ENCODE results near the gene LRBA.

The LRBA gene

DNA sequence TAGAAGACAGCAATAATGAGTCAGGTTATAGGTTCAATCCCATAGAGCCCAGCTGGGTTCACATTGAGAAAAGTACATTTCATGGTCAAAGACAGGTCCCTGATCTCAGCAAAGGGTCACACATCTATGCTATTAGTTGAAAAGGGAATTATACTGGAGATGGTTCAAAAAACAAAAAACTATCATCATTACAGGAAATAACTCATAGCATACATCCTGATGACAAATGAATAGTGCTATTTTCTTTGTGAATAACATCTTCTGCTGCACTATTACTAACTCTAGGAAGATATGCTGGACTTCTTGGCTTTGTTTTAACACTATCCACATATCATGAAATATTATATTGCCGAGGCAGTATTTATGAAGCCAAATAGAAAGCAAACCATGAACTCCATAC, 635.6 kb downstream of the LRBA start:
- no peaks in the 10 kb centered on the region for H3K27me3 ChIP-seq (ENCODE audit: control insufficient read depth in 1 of 2, insufficient read depth in 1 of 2, low read length in 2 of 2)
- H3K9me3 ChIP-seq (ENCODE audit: control insufficient read depth, low read length) = no peaks in the 10 kb centered on the region
- WGBS = 92% methylated on average over 1 of the region's 1 CpG
- no peak overlapping the region for H4K8ac ChIP-seq (ENCODE audit: low read length)
- no peak overlapping the region for H2BK120ac ChIP-seq (ENCODE audit: low read depth, low read length)
- H3K4ac ChIP-seq (ENCODE audit: low read depth in 1 of 2, low read length in 2 of 2) = no peak overlapping the region
- no peak overlapping the region for H3K18ac ChIP-seq (ENCODE audit: low read depth in 1 of 2, low read length in 2 of 2)
- no peak overlapping the region for H3K23ac ChIP-seq (ENCODE audit: low read length in 2 of 2)
- no peak overlapping the region for H2BK15ac ChIP-seq (ENCODE audit: low read depth, poor library complexity, severe bottlenecking)
- H2AFZ ChIP-seq (ENCODE audit: low read depth, low read length) = no peak overlapping the region
- no peaks in the 10 kb centered on the region for H3K36me3 ChIP-seq (ENCODE audit: control insufficient read depth in 1 of 2, insufficient read depth in 2 of 2, low read depth in 1 of 2, low read length in 2 of 2)
- H2BK12ac ChIP-seq (ENCODE audit: low read length in 2 of 2) = no peak overlapping the region
- no peak overlapping the region for H3K27ac ChIP-seq (ENCODE audit: low read length, poor library complexity, severe bottlenecking)
- DNase-seq = no peak
- no peak overlapping the region for H3K14ac ChIP-seq (ENCODE audit: low read length in 2 of 2)
- H2AK5ac ChIP-seq (ENCODE audit: low read length, severe bottlenecking) = no peak overlapping the region
- no peaks in the 10 kb centered on the region for H3K4me1 ChIP-seq (ENCODE audit: control insufficient read depth, insufficient read depth, low read depth, low read length)
- no peaks in the 10 kb centered on the region for H3K79me1 ChIP-seq (replicated peaks; ENCODE audit: low read length, poor library complexity, severe bottlenecking)
- no peak overlapping the region for H3K4me2 ChIP-seq (ENCODE audit: low read length, poor library complexity, severe bottlenecking)
- H2BK5ac ChIP-seq (ENCODE audit: low read depth, low read length, poor library complexity, severe bottlenecking) = no peak overlapping the region
- no peak overlapping the region for H3K4me3 ChIP-seq (ENCODE audit: insufficient read depth in 1 of 2, low read depth in 1 of 2, low read length in 2 of 2)
- no peak overlapping the region for H3K9ac ChIP-seq (ENCODE audit: low read length)
- H4K91ac ChIP-seq (ENCODE audit: low read length) = no peak overlapping the region

DNA sequence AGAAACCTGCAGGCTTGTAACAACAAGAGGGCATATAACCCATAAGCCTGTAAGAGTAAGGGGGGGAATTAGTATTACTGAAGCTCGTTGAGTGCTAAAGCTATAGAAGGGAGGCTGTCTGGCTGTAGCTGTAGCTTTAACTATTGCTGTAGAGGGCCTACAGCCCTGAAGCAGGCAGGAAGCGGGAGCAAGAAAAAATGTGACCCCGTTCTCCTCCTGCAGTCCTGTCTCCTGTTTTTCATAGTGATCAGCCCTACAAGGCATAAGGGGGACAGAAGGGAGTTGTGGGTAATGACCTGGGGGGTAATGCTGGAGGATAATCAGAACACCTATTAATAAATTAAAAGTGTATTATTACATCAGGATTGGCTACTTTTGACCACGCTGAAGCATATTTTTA, 640.1 kb downstream of the LRBA start:
- no peak overlapping the region for H2BK120ac ChIP-seq (ENCODE audit: low read depth, low read length)
- no peaks in the 10 kb centered on the region for H3K79me1 ChIP-seq (replicated peaks; ENCODE audit: low read length, poor library complexity, severe bottlenecking)
- H3K27ac ChIP-seq (ENCODE audit: low read length, poor library complexity, severe bottlenecking) = no peak overlapping the region
- H2AK5ac ChIP-seq (ENCODE audit: low read length, severe bottlenecking) = no peak overlapping the region
- no peak overlapping the region for H2BK15ac ChIP-seq (ENCODE audit: low read depth, poor library complexity, severe bottlenecking)
- no peak overlapping the region for H3K23ac ChIP-seq (ENCODE audit: low read length in 2 of 2)
- no peak overlapping the region for H3K4me2 ChIP-seq (ENCODE audit: low read length, poor library complexity, severe bottlenecking)
- H3K4me1 ChIP-seq (ENCODE audit: control insufficient read depth, insufficient read depth, low read depth, low read length) = no peaks in the 10 kb centered on the region
- no peak overlapping the region for H4K91ac ChIP-seq (ENCODE audit: low read length)
- no peaks in the 10 kb centered on the region for H3K9me3 ChIP-seq (ENCODE audit: control insufficient read depth, low read length)
- no peak overlapping the region for H3K9ac ChIP-seq (ENCODE audit: low read length)
- no peak for DNase-seq
- H3K27me3 ChIP-seq (ENCODE audit: control insufficient read depth in 1 of 2, insufficient read depth in 1 of 2, low read length in 2 of 2) = no peaks in the 10 kb centered on the region
- WGBS = 79% methylated on average over 4 of the region's 4 CpGs
- no peak overlapping the region for H3K4ac ChIP-seq (ENCODE audit: low read depth in 1 of 2, low read length in 2 of 2)
- no peak overlapping the region for H3K14ac ChIP-seq (ENCODE audit: low read length in 2 of 2)
- H2AFZ ChIP-seq (ENCODE audit: low read depth, low read length) = no peak overlapping the region
- H4K8ac ChIP-seq (ENCODE audit: low read length) = no peak overlapping the region
- H2BK12ac ChIP-seq (ENCODE audit: low read length in 2 of 2) = no peak overlapping the region
- no peak overlapping the region for H3K4me3 ChIP-seq (ENCODE audit: insufficient read depth in 1 of 2, low read depth in 1 of 2, low read length in 2 of 2)
- H2BK5ac ChIP-seq (ENCODE audit: low read depth, low read length, poor library complexity, severe bottlenecking) = no peak overlapping the region
- no peaks in the 10 kb centered on the region for H3K36me3 ChIP-seq (ENCODE audit: control insufficient read depth in 1 of 2, insufficient read depth in 2 of 2, low read depth in 1 of 2, low read length in 2 of 2)
- no peak overlapping the region for H3K18ac ChIP-seq (ENCODE audit: low read depth in 1 of 2, low read length in 2 of 2)

DNA sequence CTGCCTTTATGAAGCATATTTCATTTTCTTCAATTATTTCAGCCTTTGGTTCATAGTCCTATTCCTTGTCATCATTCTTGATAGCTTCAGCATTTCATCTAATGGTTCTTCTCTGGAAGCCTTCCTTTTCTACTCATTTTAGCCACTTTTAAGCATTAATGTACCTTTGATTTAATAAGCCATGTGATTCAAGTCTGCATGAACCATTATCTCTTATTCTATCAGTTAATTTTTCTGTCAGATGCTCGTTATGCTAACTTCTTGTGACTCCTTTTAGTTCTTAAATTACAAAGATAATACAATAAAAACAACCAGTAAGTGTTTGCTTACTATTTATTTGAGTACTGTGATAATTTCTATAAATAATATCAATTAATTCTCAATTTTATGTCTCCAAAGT, 643.2 kb downstream of the LRBA start:
- Histone ChIP-seq H3K36me3 (ENCODE audit: control insufficient read depth in 1 of 2, insufficient read depth in 2 of 2, low read depth in 1 of 2, low read length in 2 of 2) (no peaks in the 10 kb centered on the region), H2AK5ac (ENCODE audit: low read length, severe bottlenecking) (no peak overlapping the region), H3K27ac (ENCODE audit: low read length, poor library complexity, severe bottlenecking) (no peak overlapping the region), H2BK5ac (ENCODE audit: low read depth, low read length, poor library complexity, severe bottlenecking) (no peak overlapping the region), H3K14ac (ENCODE audit: low read length in 2 of 2) (no peak overlapping the region), H3K4ac (ENCODE audit: low read depth in 1 of 2, low read length in 2 of 2) (no peak overlapping the region), H3K27me3 (ENCODE audit: control insufficient read depth in 1 of 2, insufficient read depth in 1 of 2, low read length in 2 of 2) (no peaks in the 10 kb centered on the region), H3K4me2 (ENCODE audit: low read length, poor library complexity, severe bottlenecking) (no peak overlapping the region), H3K23ac (ENCODE audit: low read length in 2 of 2) (no peak overlapping the region), H2AFZ (ENCODE audit: low read depth, low read length) (no peak overlapping the region), H2BK120ac (ENCODE audit: low read depth, low read length) (no peak overlapping the region), H3K9ac (ENCODE audit: low read length) (no peak overlapping the region), H3K9me3 (ENCODE audit: control insufficient read depth, low read length) (no peaks in the 10 kb centered on the region), H3K79me1 (replicated peaks; ENCODE audit: low read length, poor library complexity, severe bottlenecking) (no peaks in the 10 kb centered on the region), H3K4me1 (ENCODE audit: control insufficient read depth, insufficient read depth, low read depth, low read length) (no peaks in the 10 kb centered on the region), H3K18ac (ENCODE audit: low read depth in 1 of 2, low read length in 2 of 2) (no peak overlapping the region), H4K91ac (ENCODE audit: low read length) (no peak overlapping the region), H2BK15ac (ENCODE audit: low read depth, poor library complexity, severe bottlenecking) (no peak overlapping the region), H4K8ac (ENCODE audit: low read length) (no peak overlapping the region), H3K4me3 (ENCODE audit: insufficient read depth in 1 of 2, low read depth in 1 of 2, low read length in 2 of 2) (no peak overlapping the region), H2BK12ac (ENCODE audit: low read length in 2 of 2) (no peak overlapping the region)
- WGBS = no CpG with 5 or more reads among the region's 1 CpG
- DNase-seq = no peak

DNA sequence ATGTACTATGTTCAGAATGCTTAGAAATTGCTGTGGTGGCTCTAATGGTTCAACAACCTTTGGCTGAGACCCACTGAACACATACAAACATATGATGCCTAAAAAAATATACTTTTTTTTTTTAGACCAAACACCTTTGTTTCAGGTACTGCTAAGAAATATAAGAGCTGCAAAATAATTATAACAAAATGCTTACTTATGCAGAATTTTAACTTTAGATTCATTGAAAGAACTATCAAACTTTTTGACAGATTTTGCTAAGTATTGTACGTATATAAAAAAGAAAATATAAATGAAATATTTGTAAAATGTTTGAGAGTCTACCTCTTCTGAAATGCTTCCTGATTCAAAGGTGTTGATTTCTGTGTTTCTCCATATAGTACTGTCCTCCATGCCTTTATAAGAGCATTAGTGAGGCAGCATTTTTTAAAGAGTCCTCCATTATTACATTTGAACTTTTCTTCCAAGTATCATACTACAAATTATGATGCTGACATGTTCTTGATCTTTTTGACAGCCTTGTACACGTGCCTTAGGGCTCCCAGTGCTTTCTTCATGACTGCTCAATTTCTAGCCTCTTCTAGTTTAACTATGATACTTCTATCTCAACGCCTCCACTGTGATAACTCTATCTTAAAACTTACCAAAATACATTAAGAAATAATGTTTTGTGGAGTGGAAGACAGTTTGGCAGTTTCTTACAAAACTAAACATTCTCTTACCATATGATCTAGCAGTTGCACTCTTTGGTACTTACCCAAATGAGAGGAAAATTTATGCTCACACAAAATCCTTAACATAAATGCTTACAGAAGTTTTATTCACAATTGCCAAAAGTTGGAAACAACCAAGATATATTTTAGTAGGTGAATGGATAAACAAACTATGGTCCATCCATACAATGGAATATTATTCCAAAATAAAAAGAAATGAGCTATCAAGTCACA, 645.4 kb downstream of the LRBA start:
- no peak overlapping the region for H4K8ac ChIP-seq (ENCODE audit: low read length)
- no peak overlapping the region for H3K18ac ChIP-seq (ENCODE audit: low read depth in 1 of 2, low read length in 2 of 2)
- H3K4ac ChIP-seq (ENCODE audit: low read depth in 1 of 2, low read length in 2 of 2) = no peak overlapping the region
- H3K27ac ChIP-seq (ENCODE audit: low read length, poor library complexity, severe bottlenecking) = no peak overlapping the region
- no peak overlapping the region for H3K23ac ChIP-seq (ENCODE audit: low read length in 2 of 2)
- no peak for DNase-seq
- H3K9ac ChIP-seq (ENCODE audit: low read length) = no peak overlapping the region
- no peak overlapping the region for H2AFZ ChIP-seq (ENCODE audit: low read depth, low read length)
- no peaks in the 10 kb centered on the region for H3K79me1 ChIP-seq (replicated peaks; ENCODE audit: low read length, poor library complexity, severe bottlenecking)
- H3K14ac ChIP-seq (ENCODE audit: low read length in 2 of 2) = no peak overlapping the region
- 78% methylated on average over 1 of the region's 3 CpGs for WGBS
- H2BK12ac ChIP-seq (ENCODE audit: low read length in 2 of 2) = no peak overlapping the region
- H3K36me3 ChIP-seq (ENCODE audit: control insufficient read depth in 1 of 2, insufficient read depth in 2 of 2, low read depth in 1 of 2, low read length in 2 of 2) = no peaks in the 10 kb centered on the region
- no peak overlapping the region for H2BK5ac ChIP-seq (ENCODE audit: low read depth, low read length, poor library complexity, severe bottlenecking)
- H3K4me2 ChIP-seq (ENCODE audit: low read length, poor library complexity, severe bottlenecking) = no peak overlapping the region
- no peak overlapping the region for H4K91ac ChIP-seq (ENCODE audit: low read length)
- H3K9me3 ChIP-seq (ENCODE audit: control insufficient read depth, low read length) = no peaks in the 10 kb centered on the region
- no peak overlapping the region for H2BK120ac ChIP-seq (ENCODE audit: low read depth, low read length)
- H3K4me1 ChIP-seq (ENCODE audit: control insufficient read depth, insufficient read depth, low read depth, low read length) = no peaks in the 10 kb centered on the region
- H3K4me3 ChIP-seq (ENCODE audit: insufficient read depth in 1 of 2, low read depth in 1 of 2, low read length in 2 of 2) = no peak overlapping the region
- H2AK5ac ChIP-seq (ENCODE audit: low read length, severe bottlenecking) = no peak overlapping the region
- H3K27me3 ChIP-seq (ENCODE audit: control insufficient read depth in 1 of 2, insufficient read depth in 1 of 2, low read length in 2 of 2) = no peaks in the 10 kb centered on the region
- H2BK15ac ChIP-seq (ENCODE audit: low read depth, poor library complexity, severe bottlenecking) = no peak overlapping the region
